22Rv1 (cell line): ENCODE data around the gene SIL1.

Experiments used
- ZFX ChIP-seq: fragments of 450-650 bp; IDR thresholded peaks from 2 replicates; pipeline ENCODE4 v1.6.1; 2017; ENCODE audit warnings: antibody characterized with exemption, borderline replicate concordance
- TF ChIP-seq, protein P1 (sequence below): fragments of 450-650 bp; IDR thresholded peaks from 2 replicates; pipeline ENCODE4 v1.5.1; 2017; ENCODE audit warnings: mild to moderate bottlenecking

DNA sequence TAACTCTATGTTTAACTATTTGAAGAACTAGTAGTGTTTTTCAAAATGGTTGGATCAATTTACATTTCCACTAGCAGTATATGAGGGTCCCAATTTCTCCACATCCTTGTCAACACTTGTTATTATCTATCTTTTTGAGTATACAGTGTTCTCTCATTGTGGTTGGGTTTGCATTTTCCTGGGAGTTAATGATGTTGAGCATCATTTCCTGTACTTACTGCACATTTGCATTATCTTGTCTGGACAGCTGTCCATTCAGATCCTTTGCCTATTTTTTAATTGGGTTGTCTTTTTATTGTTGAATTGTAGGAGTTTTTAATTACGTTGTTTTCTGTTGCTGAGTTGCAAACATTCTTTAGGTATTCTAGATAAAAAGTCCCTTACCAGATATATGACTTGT, 219.6 kb downstream of the SIL1 start:
- TF ChIP-seq, protein P1, sequence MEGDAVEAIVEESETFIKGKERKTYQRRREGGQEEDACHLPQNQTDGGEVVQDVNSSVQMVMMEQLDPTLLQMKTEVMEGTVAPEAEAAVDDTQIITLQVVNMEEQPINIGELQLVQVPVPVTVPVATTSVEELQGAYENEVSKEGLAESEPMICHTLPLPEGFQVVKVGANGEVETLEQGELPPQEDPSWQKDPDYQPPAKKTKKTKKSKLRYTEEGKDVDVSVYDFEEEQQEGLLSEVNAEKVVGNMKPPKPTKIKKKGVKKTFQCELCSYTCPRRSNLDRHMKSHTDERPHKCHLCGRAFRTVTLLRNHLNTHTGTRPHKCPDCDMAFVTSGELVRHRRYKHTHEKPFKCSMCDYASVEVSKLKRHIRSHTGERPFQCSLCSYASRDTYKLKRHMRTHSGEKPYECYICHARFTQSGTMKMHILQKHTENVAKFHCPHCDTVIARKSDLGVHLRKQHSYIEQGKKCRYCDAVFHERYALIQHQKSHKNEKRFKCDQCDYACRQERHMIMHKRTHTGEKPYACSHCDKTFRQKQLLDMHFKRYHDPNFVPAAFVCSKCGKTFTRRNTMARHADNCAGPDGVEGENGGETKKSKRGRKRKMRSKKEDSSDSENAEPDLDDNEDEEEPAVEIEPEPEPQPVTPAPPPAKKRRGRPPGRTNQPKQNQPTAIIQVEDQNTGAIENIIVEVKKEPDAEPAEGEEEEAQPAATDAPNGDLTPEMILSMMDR: no peak
- TF ChIP-seq ZFX: no peak
